NCI-H2227 (cell line): ENCODE measurements around the gene DYNLRB1.

Experiments
- DNase-seq: peaks from one replicate; lab custom pipeline; 2025; ENCODE audit not compliant: unreplicated experiment; lab: John Stamatoyannopoulos, UW

Gene DYNLRB1

DNA sequence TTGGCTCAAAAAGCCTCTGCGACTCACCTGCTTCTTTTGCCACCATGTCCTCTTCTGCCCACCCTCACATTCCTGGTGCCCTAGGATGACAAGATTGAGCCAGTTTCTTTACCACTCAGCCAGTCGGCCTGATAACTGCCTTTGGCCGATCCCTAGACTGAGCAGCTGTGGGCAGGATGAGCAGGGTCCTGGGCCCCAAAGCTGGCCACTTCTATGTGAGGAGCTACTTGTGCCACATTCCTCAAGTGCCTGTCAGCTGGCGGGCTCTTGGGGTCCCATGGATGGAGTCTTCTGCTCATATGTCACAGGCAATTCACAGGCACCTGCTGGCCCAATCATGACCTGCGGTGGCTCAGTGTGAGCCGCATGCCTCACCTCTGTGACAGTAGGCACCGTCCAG is 16.5 kb downstream of the DYNLRB1 start:
- DNase-seq: no peak

- DNase-seq: no peak
Observed at GRCh38 chr20:34534391-34535165, 18.4 kb downstream of the DYNLRB1 start.

- no peak for DNase-seq
Observed at GRCh38 chr20:34535301-34535840, 19.1 kb downstream of the DYNLRB1 start.

GRCh38 chr20:34535857-34536256 is 19.6 kb downstream of the DYNLRB1 start:
- DNase-seq: no peak

DNA sequence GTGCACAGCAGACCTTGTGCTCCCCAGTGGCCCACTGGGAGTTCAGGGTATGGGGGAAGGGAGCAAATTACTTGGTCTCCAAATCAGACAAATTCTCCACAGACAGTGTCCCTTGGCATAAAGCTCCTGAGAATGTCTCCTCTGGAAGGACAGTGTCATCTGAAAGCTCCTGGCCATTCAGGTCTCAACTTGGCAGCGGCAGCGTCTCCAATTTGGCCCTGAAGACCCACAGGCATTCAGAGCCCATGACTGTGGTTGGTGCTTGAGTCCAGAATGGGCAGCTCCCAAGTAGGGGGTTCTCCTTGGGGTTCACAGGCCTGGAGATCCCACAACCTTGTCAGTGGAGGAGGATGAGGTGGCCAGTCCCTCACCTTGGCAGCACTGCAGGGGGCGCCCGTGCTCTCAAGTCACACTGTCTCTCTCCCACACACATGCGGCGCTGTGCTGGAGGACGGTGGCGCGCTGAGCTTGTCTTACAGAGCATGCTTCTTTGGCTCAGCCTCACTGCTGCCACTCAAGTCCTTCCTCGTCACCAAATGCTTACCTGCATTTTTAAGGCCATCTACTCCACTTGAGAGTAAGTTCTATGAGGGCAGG is 20.7 kb downstream of the DYNLRB1 start:
- DNase-seq: peak; percentile 63

GRCh38 chr20:34537651-34538050 is 21.4 kb downstream of the DYNLRB1 start:
- no peak for DNase-seq

DNA sequence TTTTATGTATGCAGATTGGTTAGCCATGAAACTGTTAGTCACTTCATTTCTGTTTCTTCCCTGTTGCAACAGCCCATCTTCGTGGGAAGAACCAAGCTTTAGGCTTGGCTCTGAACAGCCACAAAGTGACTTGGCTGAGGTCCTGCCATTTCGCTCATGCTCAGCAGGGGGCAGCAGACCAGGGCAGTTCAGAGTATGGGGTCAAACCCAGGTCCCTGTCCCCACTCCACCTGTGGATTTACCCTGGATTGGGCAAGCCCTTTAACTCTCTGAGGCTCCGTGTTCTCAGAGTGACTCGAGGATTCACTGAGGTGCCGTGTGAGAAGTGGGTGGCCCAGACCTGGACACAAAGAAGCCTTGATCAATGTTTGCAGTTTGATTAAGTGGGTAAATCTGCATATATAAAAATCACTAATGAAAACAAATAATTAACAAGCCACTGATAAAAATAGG is 22.5 kb downstream of the DYNLRB1 start:
- DNase-seq: peak; percentile 47

GRCh38 chr20:34539756-34540155 is 23.5 kb downstream of the DYNLRB1 start:
- DNase-seq: no peak

- DNase-seq: no peak
Observed at GRCh38 chr20:34540596-34541263, 24.5 kb downstream of the DYNLRB1 start.

- no peak for DNase-seq
Observed at GRCh38 chr20:34541264-34541901, 25.2 kb downstream of the DYNLRB1 start.

DNA sequence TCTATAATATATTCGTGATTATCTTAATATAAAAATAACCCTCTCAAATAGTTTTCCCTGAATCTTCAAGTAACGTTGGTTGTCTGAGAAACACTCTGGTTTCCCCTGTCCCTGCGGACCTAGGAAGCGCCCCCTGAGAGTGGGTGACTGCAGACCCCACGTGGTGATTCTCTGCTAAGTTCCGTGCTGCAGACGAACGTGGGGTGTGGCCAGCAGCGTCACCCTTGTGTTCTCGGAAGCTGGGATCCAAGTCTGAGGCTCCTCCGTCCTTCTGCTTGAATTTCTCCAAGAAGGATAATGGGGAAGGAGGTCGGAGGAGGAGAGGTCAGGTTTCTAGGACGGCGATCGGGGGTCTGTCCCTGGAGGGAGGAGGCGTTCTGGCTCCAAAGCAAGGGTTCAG is 25.7 kb downstream of the DYNLRB1 start:
- DNase-seq: no peak

GRCh38 chr20:34542439-34542838 is 26.2 kb downstream of the DYNLRB1 start:
- no peak for DNase-seq

GRCh38 chr20:34543463-34544056 is 27.3 kb downstream of the DYNLRB1 start:
- DNase-seq: no peak

DNA sequence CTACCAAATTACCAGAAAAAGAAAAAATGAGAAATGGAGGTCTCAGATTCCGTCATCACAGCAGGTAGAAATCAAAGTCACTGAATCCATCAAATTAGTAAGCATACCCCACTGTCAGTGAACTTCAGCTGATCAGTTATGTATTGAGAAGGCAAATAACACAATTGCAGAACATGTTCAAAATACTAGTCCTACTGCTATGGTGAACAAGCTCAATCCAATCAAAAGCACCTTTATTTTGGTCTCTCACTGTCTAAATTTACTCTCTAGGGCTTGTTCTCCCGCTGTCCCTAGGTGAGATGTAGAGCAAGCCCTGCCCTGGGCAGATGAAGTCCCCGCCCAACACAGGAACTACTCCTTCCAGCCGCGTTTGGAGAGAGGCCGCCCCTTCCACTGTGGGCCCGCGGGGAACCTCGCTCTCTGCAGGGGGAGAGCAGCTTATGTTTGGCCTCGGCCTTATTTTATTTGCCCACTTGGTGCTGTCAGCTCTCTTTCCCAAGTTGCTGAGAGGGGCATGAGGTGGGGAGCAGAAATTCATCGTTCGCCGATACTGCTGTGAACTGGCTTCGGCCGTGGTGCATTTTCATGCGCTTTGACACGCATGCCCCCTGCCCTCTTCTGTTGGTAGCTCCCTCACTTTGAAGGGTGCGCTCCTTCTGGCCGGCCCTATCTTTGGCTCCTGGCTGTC is 28.0 kb downstream of the DYNLRB1 start:
- DNase-seq: no peak

- peak; percentile 11 for DNase-seq
Observed at GRCh38 chr20:34546751-34547181, 30.5 kb downstream of the DYNLRB1 start.

DNA sequence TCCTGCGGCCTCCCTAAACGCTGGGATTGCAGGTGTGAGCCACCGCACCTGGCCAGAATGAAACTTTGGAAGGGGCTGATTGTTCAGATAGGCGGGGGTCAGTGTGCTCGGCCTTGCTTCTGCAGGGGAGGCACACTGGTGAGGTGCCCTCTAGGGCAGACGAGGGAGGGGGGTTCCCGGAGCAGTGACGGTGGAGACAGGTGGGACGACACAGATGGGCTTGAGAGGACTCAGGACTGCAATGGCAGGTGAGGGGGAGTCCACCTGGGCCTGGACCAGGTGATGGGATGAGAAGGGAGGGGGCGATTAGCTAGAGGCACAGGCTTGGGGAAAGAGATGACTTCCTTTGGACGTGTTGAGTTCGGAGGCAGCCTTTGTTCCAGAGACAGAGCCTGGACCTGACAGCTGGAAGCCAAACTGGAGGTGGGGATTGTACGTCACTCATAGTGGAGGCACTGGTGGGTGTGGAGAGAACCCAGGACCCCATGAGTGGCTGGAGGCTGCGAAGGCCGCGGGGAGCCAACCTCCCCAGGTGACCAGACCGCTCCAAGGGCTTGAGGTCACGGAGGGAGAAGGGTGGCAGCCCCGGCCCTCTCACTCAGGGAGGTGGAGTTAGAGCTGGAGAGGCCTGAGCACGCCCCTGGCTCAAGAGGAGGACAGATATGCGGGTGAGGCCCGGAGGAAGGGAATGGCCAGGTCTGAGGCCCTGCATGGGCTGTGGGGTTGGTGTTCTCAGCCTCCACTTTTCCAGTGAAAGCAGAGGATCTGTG is 31.8 kb downstream of the DYNLRB1 start:
- DNase-seq: no peak

DNA sequence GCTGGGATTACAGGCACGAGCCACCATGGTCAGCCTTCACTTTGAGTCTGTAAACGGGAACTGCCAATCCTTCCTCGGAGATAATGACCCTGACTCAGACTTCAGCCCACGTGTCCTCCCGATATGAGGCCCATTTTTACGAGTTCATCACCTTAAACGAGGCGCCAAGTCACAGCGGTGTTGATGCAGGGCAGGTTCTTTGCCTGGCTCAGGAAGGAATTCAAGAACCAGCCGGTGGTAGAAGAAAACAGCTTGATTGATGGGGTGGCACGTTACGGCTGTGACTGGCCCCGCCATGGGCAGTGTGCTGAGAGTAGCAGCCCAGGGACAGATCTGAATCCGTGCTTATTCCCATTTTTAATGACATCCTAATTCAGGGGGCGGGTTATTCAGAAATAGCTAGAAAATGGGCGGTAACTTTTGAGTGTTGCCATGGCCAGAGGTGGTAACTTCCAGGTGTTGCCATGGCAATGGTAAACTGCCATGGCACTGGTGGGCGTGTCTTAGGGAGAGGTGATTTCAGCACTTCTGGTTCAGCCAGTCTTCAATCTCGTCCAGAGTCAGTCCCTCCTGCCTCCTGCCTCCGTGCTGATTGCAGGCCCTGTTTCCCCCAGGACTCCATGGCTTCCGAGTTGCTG is 33.2 kb downstream of the DYNLRB1 start:
- peak; percentile 81 for DNase-seq

DNA sequence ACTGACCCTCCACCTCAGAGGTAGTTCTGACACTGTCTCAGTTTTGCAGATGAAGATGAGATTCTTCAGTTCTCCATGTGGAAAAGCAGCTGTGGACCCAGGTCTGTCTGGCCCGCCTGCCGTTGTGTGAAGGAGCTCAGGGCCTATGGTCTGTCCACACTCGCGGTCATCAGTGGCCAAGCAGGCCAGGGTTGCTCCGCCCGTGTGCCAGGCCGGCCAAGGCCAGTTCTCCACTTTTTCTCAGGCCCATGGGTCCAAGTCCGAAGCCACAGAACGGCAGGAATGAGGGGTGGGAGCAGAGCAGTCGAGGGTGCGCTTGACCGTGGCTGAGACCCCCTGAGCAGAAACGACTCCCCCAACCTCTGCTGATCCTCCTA is 33.7 kb downstream of the DYNLRB1 start:
- DNase-seq: no peak

DNA sequence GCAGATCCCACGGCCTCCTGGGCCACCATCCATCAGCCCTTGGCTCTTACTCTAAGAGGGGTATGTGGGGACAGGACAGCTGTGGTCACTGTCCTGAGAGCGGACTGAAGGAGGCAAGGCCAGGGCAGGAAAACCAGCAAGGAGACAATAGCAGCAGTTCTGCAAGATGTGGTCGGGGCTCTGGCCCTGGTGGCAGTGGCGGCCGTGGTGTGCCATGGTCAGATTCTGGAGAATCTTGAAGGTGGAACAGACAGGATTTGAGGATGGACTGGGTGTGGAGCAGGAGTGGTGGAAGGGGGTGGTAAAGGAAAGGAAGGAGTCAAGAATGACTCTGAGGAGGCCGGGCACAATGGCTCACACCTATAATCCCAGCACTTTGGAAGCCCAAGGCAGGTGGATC is 36.3 kb downstream of the DYNLRB1 start:
- no peak for DNase-seq
